CD14-positive monocyte (primary cell): ENCODE data around the gene TRIM33. TPM values are rescaled to one million over a fixed set of nuclear protein-coding genes. Genes with fewer than 3 reads are reported as not detected.

Source experiments
- DNase-seq, 3 donors: peaks; one replicate each; pipeline ENCODE4 v3.0.0-alpha.2; 2011 to 2022
- H2AFZ ChIP-seq: 2 replicates; pipeline ENCODE4 v1.6.0; 2012; ENCODE audit warnings: mild to moderate bottlenecking, low read depth, low read length, inconsistent platforms; ENCODE audit not compliant: insufficient read depth, poor library complexity, severe bottlenecking
- H3K27ac ChIP-seq, 2 donors: 1 replicate in 1 of 2; 2 replicates in 1 of 2; pipeline ENCODE4 v1.5.1; 2012 to 2013; ENCODE audit warnings: low read length in 2 of 2, control low read depth in 1 of 2, inconsistent platforms in 1 of 2, low read depth in 1 of 2, mild to moderate bottlenecking in 1 of 2
- H3K27me3 ChIP-seq, 2 donors: one replicate each; pipeline versions ENCODE4 v1.6.0 to v1.6.1; 2011 to 2013; ENCODE audit warnings: low read length in 2 of 2; ENCODE audit not compliant: control insufficient read depth in 2 of 2, insufficient read depth in 2 of 2
- H3K36me3 ChIP-seq, 2 donors: replicated peaks in 1 of 2; 1 replicate in 1 of 2; 2 replicates in 1 of 2; pipeline versions ENCODE4 v1.5.1 to v1.6.1; 2012 to 2013; ENCODE audit warnings: low read length in 2 of 2, control low read depth in 1 of 2, inconsistent platforms in 1 of 2, mild to moderate bottlenecking in 1 of 2; ENCODE audit not compliant: insufficient read depth in 2 of 2, control insufficient read depth in 1 of 2
- H3K4me1 ChIP-seq, 2 donors: 1 replicate in 1 of 2; 2 replicates in 1 of 2; pipeline versions ENCODE4 v1.5.1 to v1.6.1; 2012 to 2013; ENCODE audit warnings: low read length in 2 of 2, control low read depth in 1 of 2, inconsistent platforms in 1 of 2, mild to moderate bottlenecking in 1 of 2, moderate library complexity in 1 of 2; ENCODE audit not compliant: insufficient read depth in 2 of 2, control insufficient read depth in 1 of 2
- H3K4me2 ChIP-seq: replicated peaks from 2 replicates; pipeline ENCODE3; 2012; ENCODE audit warnings: low read length, moderate library complexity, mild to moderate bottlenecking; ENCODE audit not compliant: poor library complexity, severe bottlenecking; ENCODE audit errors: extremely low read depth
- H3K4me3 ChIP-seq, 3 experiments: fragments of 200-600 bp in 1 of 3; sonication (generic) in 1 of 3; replicated peaks in 1 of 3; 1 replicate in 2 of 3; 2 replicates in 1 of 3; pipeline ENCODE4 v1.5.1; 2011 to 2013; ENCODE audit warnings: low read length in 3 of 3, mild to moderate bottlenecking in 3 of 3, control low read depth in 2 of 3, low read depth in 2 of 3, inconsistent platforms in 1 of 3, moderate library complexity in 1 of 3
- H3K79me2 ChIP-seq: 2 replicates; pipeline ENCODE4 v1.6.0; 2012; ENCODE audit warnings: mild to moderate bottlenecking, control low read depth, inconsistent platforms, low read length, moderate library complexity; ENCODE audit not compliant: insufficient read depth
- H3K9ac ChIP-seq: 2 replicates; pipeline ENCODE4 v1.6.0; 2017; ENCODE audit warnings: low read length, mild to moderate bottlenecking; ENCODE audit not compliant: insufficient read depth, poor library complexity, severe bottlenecking
- H3K9me3 ChIP-seq, 2 donors: replicated peaks in 1 of 2; 1 replicate in 1 of 2; 2 replicates in 1 of 2; pipeline versions ENCODE4 v1.5.1 to v1.6.1; 2012 to 2013; ENCODE audit warnings: low read length in 2 of 2, control low read depth in 1 of 2; ENCODE audit not compliant: control insufficient read depth in 1 of 2, insufficient read depth in 1 of 2
- H4K20me1 ChIP-seq: 2 replicates; pipeline ENCODE4 v1.6.0; 2012; ENCODE audit warnings: mild to moderate bottlenecking, low read length, control low read depth, moderate library complexity; ENCODE audit not compliant: insufficient read depth
- H3K27ac Mint-ChIP-seq, 7 donors: one replicate each; pipeline ENCODE4 v1.8.0; 2020; ENCODE audit warnings: mild to moderate bottlenecking in 7 of 7, mixed read lengths in 7 of 7, moderate library complexity in 6 of 7, inconsistent platforms in 2 of 7
- H3K27me3 Mint-ChIP-seq, 3 donors: one replicate each; pipeline ENCODE4 v1.8.0; 2021 to 2022; ENCODE audit warnings: low read depth in 3 of 3, mild to moderate bottlenecking in 3 of 3, mixed read lengths in 3 of 3, moderate library complexity in 3 of 3, inconsistent platforms in 1 of 3
- H3K36me3 Mint-ChIP-seq, 2 donors: one replicate each; pipeline ENCODE4 v1.8.0; 2020; ENCODE audit warnings: mixed read lengths in 2 of 2, inconsistent platforms in 1 of 2, mild to moderate bottlenecking in 1 of 2
- H3K4me1 Mint-ChIP-seq: one replicate; pipeline ENCODE4 v1.8.0; 2020; ENCODE audit warnings: mild to moderate bottlenecking, mixed read lengths
- H3K4me3 Mint-ChIP-seq, 2 donors: one replicate each; pipeline ENCODE4 v1.8.0; 2020; ENCODE audit warnings: mild to moderate bottlenecking in 2 of 2, mixed read lengths in 2 of 2, moderate library complexity in 1 of 2
- H3K9me3 Mint-ChIP-seq, 7 donors: one replicate each; pipeline ENCODE4 v1.8.0; 2020 to 2022; ENCODE audit warnings: mixed read lengths in 7 of 7, mild to moderate bottlenecking in 6 of 7, moderate library complexity in 6 of 7, inconsistent platforms in 2 of 7
- CTCF ChIP-seq: fragments of 200-600 bp; IDR thresholded peaks from one replicate; pipeline ENCODE4 v1.8.0; 2022; ENCODE audit warnings: antibody characterized with exemption, mild to moderate bottlenecking
- WGBS: methylation state at CpG from one replicate; pipeline ENCODE4 v1.1.5; 2013; ENCODE audit warnings: missing lambda C conversion rate; ENCODE audit not compliant: insufficient coverage; 5-methylcytosine and 5-hydroxymethylcytosine counted together
- intact Hi-C, 2 donors: fragments of 100-400 bp; cut with micrococcal nuclease; formaldehyde crosslinking; loops; one replicate each; pipeline versions ENCODE4 v1.15.0 to v1.15.1; 2023
- polyA plus RNA-seq, 3 donors: library from polyadenylated mRNA; depleted of rRNA in 1 of 3; unstranded in 2 of 3; stranded (reverse) in 1 of 3; fragments of 300-500 nt in 2 of 3; fragments of >200 nt in 1 of 3; fragmentation: Illumina TruSeq in 2 of 3; gene quantifications; 1 replicate in 2 of 3; 2 replicates in 1 of 3; pipeline ENCODE4 v1.2.3, GENCODE V29; 2012 to 2021

Gene TRIM33
- polyA plus RNA-seq, 3 donors: 11.8 to 16.5 (median 13.7) TPM

- no peak overlapping the region for H3K9ac ChIP-seq
- Mint-ChIP-seq H3K36me3 (peaks cover 6 to 17% of the 10 kb centered on the region in 2 donors), H3K27me3 (no peaks in the 10 kb centered on the region), H3K27ac (peak overlapping the region in 2 of 7 donors; percentile 1 to 33), H3K4me3 (no peak overlapping the region), H3K9me3 (peaks cover 11 to 23% (median 13%) of the 10 kb centered on the region in 7 donors), H3K4me1 (peaks cover 28% of the 10 kb centered on the region)
- no peak for DNase-seq
- WGBS: no CpG with 5 or more reads among the region's 2 CpGs
- peaks cover 92% of the 10 kb centered on the region for H3K79me2 ChIP-seq
- H3K4me3 ChIP-seq: no peak overlapping the region
- H2AFZ ChIP-seq: no peak overlapping the region
- no peak overlapping the region for H3K4me2 ChIP-seq
- H3K27me3 ChIP-seq: no peaks in the 10 kb centered on the region
- H3K27ac ChIP-seq: no peak overlapping the region
- TF ChIP-seq CTCF: no peak
- H3K4me1 ChIP-seq: peaks cover 10 to 22% of the 10 kb centered on the region in 2 donors
- intact Hi-C loops: no loop called here
- no peaks in the 10 kb centered on the region for H3K36me3 ChIP-seq
- peaks cover 35% of the 10 kb centered on the region for H4K20me1 ChIP-seq
- peaks cover 0 to 6% of the 10 kb centered on the region in 2 donors for H3K9me3 ChIP-seq
Observed at GRCh38 chr1:114479134-114479533, 31.9 kb downstream of the TRIM33 start.

GRCh38 chr1:114473796-114474195, 37.2 kb downstream of the TRIM33 start:
- H3K4me3 ChIP-seq: no peak overlapping the region
- H3K27ac ChIP-seq: no peak overlapping the region
- H3K9me3 ChIP-seq: peaks cover 0 to 9% of the 10 kb centered on the region in 2 donors
- WGBS: no CpG with 5 or more reads among the region's 6 CpGs
- peaks cover 81% of the 10 kb centered on the region for H4K20me1 ChIP-seq
- no peak overlapping the region for H3K9ac ChIP-seq
- intact Hi-C loops: no loop called here
- H3K4me1 ChIP-seq: no peaks in the 10 kb centered on the region
- Mint-ChIP-seq H3K9me3 (peaks cover 0 to 13% (median 5%) of the 10 kb centered on the region in 7 donors), H3K36me3 (peaks cover 15 to 18% of the 10 kb centered on the region in 2 donors), H3K27ac (peak overlapping the region in 3 of 7 donors; percentile 9 to 47 (median 9)), H3K4me3 (no peak overlapping the region), H3K27me3 (no peaks in the 10 kb centered on the region), H3K4me1 (peaks cover 24% of the 10 kb centered on the region)
- H3K27me3 ChIP-seq: no peaks in the 10 kb centered on the region
- TF ChIP-seq CTCF: no peak
- DNase-seq: no peak
- H3K36me3 ChIP-seq: no peaks in the 10 kb centered on the region
- no peak overlapping the region for H3K4me2 ChIP-seq
- H2AFZ ChIP-seq: no peak overlapping the region
- peaks cover 100% of the 10 kb centered on the region for H3K79me2 ChIP-seq
